ENCODE data around the gene EIF4G2.

EIF4G2 gene

GRCh38 chr11:10847960-10848860 lies 39.5 kb upstream of the EIF4G2 start:
- no peak overlapping the region for H3K4me3 ChIP-seq (ENCODE audit: low read depth, low read length)
- TF ChIP-seq CTCF (IDR thresholded peaks at IDR 0.05; ENCODE audit: low read depth, low read length): no peak
- no peaks in the 10 kb centered on the region for H3K27me3 ChIP-seq
- H3K36me3 ChIP-seq: peaks cover 11% of the 10 kb centered on the region; the same call in 1 of the 2 replicates
- no peaks in the 10 kb centered on the region for H3K4me1 ChIP-seq
- DNase-seq: no peak
- no peaks in the 10 kb centered on the region for H3K9me3 ChIP-seq

GRCh38 chr11:10846660-10847059 lies 37.9 kb upstream of the EIF4G2 start:
- Histone ChIP-seq H3K36me3 (0 out of 2 replicates have a peak, but pooled peaks cover 3% of the 10 kb centered on the region), H3K27me3 (no peaks in the 10 kb centered on the region), H3K4me1 (no peaks in the 10 kb centered on the region), H3K4me3 (ENCODE audit: low read depth, low read length) (no peak overlapping the region), H3K9me3 (no peaks in the 10 kb centered on the region)
- no peak for DNase-seq
- no peak for TF ChIP-seq CTCF (IDR thresholded peaks at IDR 0.05; ENCODE audit: low read depth, low read length)

- no peaks in the 10 kb centered on the region for H3K9me3 ChIP-seq
- H3K4me1 ChIP-seq: no peaks in the 10 kb centered on the region
- no peak overlapping the region for H3K4me3 ChIP-seq (ENCODE audit: low read depth, low read length)
- no peak for DNase-seq
- no peak for TF ChIP-seq CTCF (IDR thresholded peaks at IDR 0.05; ENCODE audit: low read depth, low read length)
- no peaks in the 10 kb centered on the region for H3K36me3 ChIP-seq
- H3K27me3 ChIP-seq: no peaks in the 10 kb centered on the region
These were observed 36.9 kb upstream of the EIF4G2 start for GRCh38 chr11:10845589-10845988.

- H3K9me3 ChIP-seq: no peaks in the 10 kb centered on the region
- no peak for DNase-seq
- no peak overlapping the region for H3K4me3 ChIP-seq (ENCODE audit: low read depth, low read length)
- no peak for TF ChIP-seq CTCF (IDR thresholded peaks at IDR 0.05; ENCODE audit: low read depth, low read length)
- no peaks in the 10 kb centered on the region for H3K36me3 ChIP-seq
- no peaks in the 10 kb centered on the region for H3K4me1 ChIP-seq
- no peaks in the 10 kb centered on the region for H3K27me3 ChIP-seq
These were observed 36.1 kb upstream of the EIF4G2 start for GRCh38 chr11:10844796-10845195.

- no peak for DNase-seq
- Histone ChIP-seq H3K4me1 (no peaks in the 10 kb centered on the region), H3K36me3 (no peaks in the 10 kb centered on the region), H3K9me3 (no peaks in the 10 kb centered on the region), H3K27me3 (no peaks in the 10 kb centered on the region), H3K4me3 (ENCODE audit: low read depth, low read length) (no peak overlapping the region)
- TF ChIP-seq CTCF (IDR thresholded peaks at IDR 0.05; ENCODE audit: low read depth, low read length): no peak
These were observed 35.6 kb upstream of the EIF4G2 start for GRCh38 chr11:10844356-10844755.

GRCh38 chr11:10838881-10839280 lies 30.2 kb upstream of the EIF4G2 start:
- no peak for TF ChIP-seq CTCF (IDR thresholded peaks at IDR 0.05; ENCODE audit: low read depth, low read length)
- no peaks in the 10 kb centered on the region for H3K4me1 ChIP-seq
- no peaks in the 10 kb centered on the region for H3K36me3 ChIP-seq
- no peaks in the 10 kb centered on the region for H3K9me3 ChIP-seq
- H3K27me3 ChIP-seq: no peaks in the 10 kb centered on the region
- no peak for DNase-seq
- H3K4me3 ChIP-seq (ENCODE audit: low read depth, low read length): no peak overlapping the region

All from BE2C (cell line).